ENCODE results near the gene FAM111A. TPM values are rescaled to one million over a fixed set of nuclear protein-coding genes. Genes with fewer than 3 reads are reported as not detected.

The FAM111A gene
- total and polyA plus RNA-seq, 3 donors from 2014 or later: 12.3 to 43.4 (median 41.5) TPM

DNA sequence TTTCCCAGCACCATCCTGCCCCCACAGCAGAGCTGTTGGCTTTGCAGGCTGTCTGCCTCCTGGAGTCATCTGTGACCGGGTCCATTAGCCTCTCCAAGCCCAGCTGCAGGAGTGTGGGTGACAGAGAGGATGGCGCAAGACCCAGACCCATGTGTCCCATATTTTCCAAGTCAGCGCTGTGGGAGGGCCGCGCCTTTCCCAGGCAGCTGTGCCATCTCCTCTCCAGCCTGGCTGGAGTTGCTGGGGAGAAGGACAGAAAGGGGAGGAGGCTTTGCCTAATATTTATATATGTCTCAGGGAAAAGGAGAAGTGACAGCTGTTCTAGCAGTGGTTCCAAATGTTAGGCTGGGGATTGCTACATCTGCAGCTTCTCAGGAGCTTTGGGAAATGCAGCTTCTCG lies 44.9 kb downstream of the FAM111A start:
- no peak overlapping the region for H3K4me3 ChIP-seq
- DNase-seq: no peak
- H3K27ac ChIP-seq: no peak overlapping the region
- 81 to 88% methylated on average over 6 of the region's 6 CpGs for WGBS, 2 donors
- no peaks in the 10 kb centered on the region for H3K9me3 ChIP-seq
- peaks cover 13% of the 10 kb centered on the region for H3K4me1 ChIP-seq
- intact Hi-C loops (cut with DNase I; ENCODE audit: low total_unique reads): no loop called here
- H3K27me3 ChIP-seq: no peaks in the 10 kb centered on the region
- no peaks in the 10 kb centered on the region for H3K36me3 ChIP-seq (ENCODE audit: low read depth, missing control alignments)
- TF ChIP-seq, protein P1, sequence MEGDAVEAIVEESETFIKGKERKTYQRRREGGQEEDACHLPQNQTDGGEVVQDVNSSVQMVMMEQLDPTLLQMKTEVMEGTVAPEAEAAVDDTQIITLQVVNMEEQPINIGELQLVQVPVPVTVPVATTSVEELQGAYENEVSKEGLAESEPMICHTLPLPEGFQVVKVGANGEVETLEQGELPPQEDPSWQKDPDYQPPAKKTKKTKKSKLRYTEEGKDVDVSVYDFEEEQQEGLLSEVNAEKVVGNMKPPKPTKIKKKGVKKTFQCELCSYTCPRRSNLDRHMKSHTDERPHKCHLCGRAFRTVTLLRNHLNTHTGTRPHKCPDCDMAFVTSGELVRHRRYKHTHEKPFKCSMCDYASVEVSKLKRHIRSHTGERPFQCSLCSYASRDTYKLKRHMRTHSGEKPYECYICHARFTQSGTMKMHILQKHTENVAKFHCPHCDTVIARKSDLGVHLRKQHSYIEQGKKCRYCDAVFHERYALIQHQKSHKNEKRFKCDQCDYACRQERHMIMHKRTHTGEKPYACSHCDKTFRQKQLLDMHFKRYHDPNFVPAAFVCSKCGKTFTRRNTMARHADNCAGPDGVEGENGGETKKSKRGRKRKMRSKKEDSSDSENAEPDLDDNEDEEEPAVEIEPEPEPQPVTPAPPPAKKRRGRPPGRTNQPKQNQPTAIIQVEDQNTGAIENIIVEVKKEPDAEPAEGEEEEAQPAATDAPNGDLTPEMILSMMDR (IDR thresholded peaks at IDR 0.05): no peak
- no peak for TF ChIP-seq POLR2A (IDR thresholded peaks at IDR 0.05)

DNA sequence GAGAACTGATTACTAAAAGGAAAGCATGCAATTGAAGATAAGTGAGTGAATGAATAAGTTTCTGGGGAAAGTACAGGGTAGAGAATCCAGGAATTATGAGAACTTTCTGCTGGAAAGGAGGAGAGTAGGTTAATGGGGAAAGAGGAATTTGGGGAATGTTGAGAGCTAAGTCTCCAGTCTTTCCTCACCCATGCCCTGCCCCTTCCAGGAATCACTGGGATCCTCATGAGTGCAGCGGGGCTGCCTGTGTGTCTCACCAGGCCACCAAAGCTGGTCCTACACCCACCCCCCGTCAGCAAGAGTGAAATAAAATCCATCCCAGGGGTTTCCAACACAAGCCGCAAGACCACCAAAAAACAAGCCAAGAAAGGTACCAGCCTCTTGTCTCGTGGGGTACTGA lies 46.3 kb downstream of the FAM111A start:
- H3K4me1 ChIP-seq: peaks cover 13% of the 10 kb centered on the region
- 91 to 93% methylated on average over 4 of the region's 4 CpGs for WGBS, 2 donors
- DNase-seq: no peak
- no peaks in the 10 kb centered on the region for H3K36me3 ChIP-seq (ENCODE audit: low read depth, missing control alignments)
- no peak overlapping the region for H3K4me3 ChIP-seq
- TF ChIP-seq, protein P1 (IDR thresholded peaks at IDR 0.05): no peak
- TF ChIP-seq POLR2A (IDR thresholded peaks at IDR 0.05): no peak
- H3K9me3 ChIP-seq: no peaks in the 10 kb centered on the region
- no peak overlapping the region for H3K27ac ChIP-seq
- H3K27me3 ChIP-seq: no peaks in the 10 kb centered on the region
- intact Hi-C loops (cut with DNase I; ENCODE audit: low total_unique reads): no loop called here

DNA sequence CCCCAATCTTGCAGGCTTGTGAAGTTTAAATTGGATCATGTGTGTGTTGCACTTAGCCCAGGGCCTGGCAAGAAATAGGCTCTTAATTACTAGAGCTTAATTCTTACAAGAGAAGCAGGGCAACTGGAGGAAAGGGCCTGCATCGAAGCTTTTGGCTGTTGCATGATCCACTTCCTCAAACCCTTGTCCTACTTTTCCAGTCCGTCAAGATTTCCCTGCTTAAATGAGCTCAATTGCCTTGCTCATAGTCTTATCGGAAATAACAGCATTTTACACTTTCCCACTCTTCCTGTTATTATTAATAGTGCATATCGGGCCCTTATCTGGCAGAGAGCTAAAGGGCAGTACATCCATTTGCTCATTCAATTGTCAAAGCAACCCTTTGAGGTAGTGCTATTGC lies 47.3 kb downstream of the FAM111A start:
- Histone ChIP-seq H3K27ac (no peak overlapping the region), H3K9me3 (no peaks in the 10 kb centered on the region), H3K36me3 (ENCODE audit: low read depth, missing control alignments) (no peaks in the 10 kb centered on the region), H3K27me3 (no peaks in the 10 kb centered on the region), H3K4me3 (no peak overlapping the region), H3K4me1 (peaks cover 10% of the 10 kb centered on the region)
- WGBS, 2 donors: 69 to 71% methylated on average over 4 of the region's 4 CpGs
- intact Hi-C loops (cut with DNase I; ENCODE audit: low total_unique reads): no loop called here
- no peak for DNase-seq
- TF ChIP-seq, protein P1 (IDR thresholded peaks at IDR 0.05): no peak
- TF ChIP-seq POLR2A (IDR thresholded peaks at IDR 0.05): no peak

DNA sequence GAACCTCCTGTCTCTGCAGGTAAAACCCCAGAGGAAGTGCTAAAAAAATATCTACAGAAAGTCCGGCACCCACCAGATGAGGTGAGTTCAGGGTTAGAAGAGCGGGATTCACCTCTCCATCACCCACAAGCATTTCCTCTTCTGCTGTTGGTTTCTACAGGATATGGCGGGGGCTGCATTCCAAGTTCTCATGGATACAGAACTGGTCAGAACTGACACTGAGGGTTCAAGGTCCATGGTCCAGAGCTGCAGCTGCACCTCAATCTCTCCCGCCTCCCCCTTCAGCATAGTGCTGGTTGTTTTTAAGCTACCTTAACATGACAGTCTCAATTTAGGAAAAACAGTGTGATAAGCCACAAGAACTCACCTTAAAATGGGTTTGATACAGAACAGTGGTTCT lies 48.4 kb downstream of the FAM111A start:
- Histone ChIP-seq H3K27me3 (no peaks in the 10 kb centered on the region), H3K4me3 (no peak overlapping the region), H3K27ac (no peak overlapping the region), H3K9me3 (no peaks in the 10 kb centered on the region), H3K36me3 (ENCODE audit: low read depth, missing control alignments) (no peaks in the 10 kb centered on the region), H3K4me1 (peaks cover 2% of the 10 kb centered on the region)
- intact Hi-C loops (cut with DNase I; ENCODE audit: low total_unique reads): no loop called here
- DNase-seq: no peak
- 79 to 90% methylated on average over 4 of the region's 4 CpGs for WGBS, 2 donors
- TF ChIP-seq, protein P1 (IDR thresholded peaks at IDR 0.05): no peak
- TF ChIP-seq POLR2A (IDR thresholded peaks at IDR 0.05): no peak

DNA sequence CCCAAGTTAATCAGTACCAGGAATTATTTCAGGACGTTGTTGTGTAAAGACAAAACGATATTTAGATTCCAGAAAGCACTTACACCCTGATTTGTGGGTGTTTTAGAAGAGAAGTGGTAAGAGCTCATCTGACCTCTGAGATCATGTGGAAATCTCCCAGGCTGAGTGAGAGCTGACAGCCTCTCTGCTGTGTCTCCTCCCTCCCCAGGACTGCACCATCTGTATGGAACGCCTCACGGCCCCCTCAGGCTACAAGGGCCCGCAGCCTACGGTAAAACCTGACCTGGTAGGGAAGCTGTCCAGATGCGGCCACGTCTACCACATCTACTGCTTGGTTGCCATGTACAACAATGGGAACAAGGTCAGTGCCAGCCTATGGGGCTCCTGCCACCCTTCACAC lies 49.2 kb downstream of the FAM111A start:
- no peak for DNase-seq
- Histone ChIP-seq H3K27ac (no peak overlapping the region), H3K36me3 (ENCODE audit: low read depth, missing control alignments) (no peaks in the 10 kb centered on the region), H3K4me3 (no peak overlapping the region), H3K27me3 (no peaks in the 10 kb centered on the region), H3K9me3 (no peaks in the 10 kb centered on the region), H3K4me1 (no peaks in the 10 kb centered on the region)
- intact Hi-C loops (cut with DNase I; ENCODE audit: low total_unique reads): no loop called here
- TF ChIP-seq POLR2A (IDR thresholded peaks at IDR 0.05): no peak
- WGBS, 2 donors: 71 to 91% methylated on average over 4 to 8 of the region's 8 CpGs
